A673 (cell line): ENCODE data around the gene WFIKKN1.

Source experiments
- EZH2 ChIP-seq: fragments of 200-600 bp; sonication (generic); IDR thresholded peaks from 2 replicates; pipeline ENCODE4 v1.6.1; 2017; ENCODE audit warnings: borderline replicate concordance, low read depth, mild to moderate bottlenecking, mixed read lengths, antibody characterized with exemption, low read length; ENCODE audit not compliant: poor library complexity, severe bottlenecking
- TF ChIP-seq, protein P1 (sequence below): fragments of 300-800, 200-600 bp; sonication (generic); conservative IDR thresholded peaks from 2 replicates; pipeline ENCODE4 v1.5.1; 2017; ENCODE audit warnings: low read depth, mild to moderate bottlenecking, antibody characterized with exemption, low read length, moderate library complexity, mixed read lengths

GRCh38 chr16:630815-631405 is at the start of gene WFIKKN1:
- TF ChIP-seq, protein P1, sequence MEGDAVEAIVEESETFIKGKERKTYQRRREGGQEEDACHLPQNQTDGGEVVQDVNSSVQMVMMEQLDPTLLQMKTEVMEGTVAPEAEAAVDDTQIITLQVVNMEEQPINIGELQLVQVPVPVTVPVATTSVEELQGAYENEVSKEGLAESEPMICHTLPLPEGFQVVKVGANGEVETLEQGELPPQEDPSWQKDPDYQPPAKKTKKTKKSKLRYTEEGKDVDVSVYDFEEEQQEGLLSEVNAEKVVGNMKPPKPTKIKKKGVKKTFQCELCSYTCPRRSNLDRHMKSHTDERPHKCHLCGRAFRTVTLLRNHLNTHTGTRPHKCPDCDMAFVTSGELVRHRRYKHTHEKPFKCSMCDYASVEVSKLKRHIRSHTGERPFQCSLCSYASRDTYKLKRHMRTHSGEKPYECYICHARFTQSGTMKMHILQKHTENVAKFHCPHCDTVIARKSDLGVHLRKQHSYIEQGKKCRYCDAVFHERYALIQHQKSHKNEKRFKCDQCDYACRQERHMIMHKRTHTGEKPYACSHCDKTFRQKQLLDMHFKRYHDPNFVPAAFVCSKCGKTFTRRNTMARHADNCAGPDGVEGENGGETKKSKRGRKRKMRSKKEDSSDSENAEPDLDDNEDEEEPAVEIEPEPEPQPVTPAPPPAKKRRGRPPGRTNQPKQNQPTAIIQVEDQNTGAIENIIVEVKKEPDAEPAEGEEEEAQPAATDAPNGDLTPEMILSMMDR, result no peak
- no peak for TF ChIP-seq EZH2
